HG03558 (cell line): ENCODE measurements around the gene TNXB.

ENCODE experiments used
- ATAC-seq: cut with Tn5 transposase; IDR thresholded peaks from one replicate; pipeline ENCODE4 v1.9.1; 2021; ENCODE audit warnings: moderate number of reproducible peaks; ENCODE audit not compliant: unreplicated experiment; ENCODE audit errors: extremely low read depth

TNXB gene

DNA sequence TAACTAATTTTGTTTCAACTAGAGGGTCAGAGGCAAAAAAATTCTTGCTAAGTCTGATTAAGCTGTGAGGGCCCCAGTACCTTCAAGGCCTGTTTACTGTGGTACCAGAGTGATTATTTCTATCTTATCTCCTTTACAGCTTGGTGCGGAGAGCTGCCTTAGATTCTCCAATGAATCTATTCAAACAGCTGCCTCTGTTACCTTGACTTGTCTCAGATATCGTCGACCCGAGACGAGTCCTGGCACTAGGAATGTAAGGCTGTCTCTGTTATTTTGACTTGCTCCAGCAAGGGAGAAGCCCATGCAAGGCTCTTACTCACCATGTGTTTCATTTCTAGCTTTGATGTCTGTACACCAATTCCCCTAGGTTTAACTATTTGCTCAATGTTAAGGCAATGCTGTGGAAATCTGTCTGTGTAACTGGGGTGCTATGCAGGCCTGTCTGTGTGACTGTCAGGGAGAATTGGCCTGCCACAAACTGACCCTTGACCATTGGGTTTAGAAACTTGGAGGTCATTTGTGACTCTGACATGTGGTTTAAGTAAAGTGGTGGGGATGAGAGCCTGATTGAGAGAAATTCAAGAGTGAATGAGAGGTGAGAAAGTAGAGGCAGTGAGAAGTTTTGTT lies 31.4 kb upstream of the TNXB start:
- no peak for ATAC-seq

DNA sequence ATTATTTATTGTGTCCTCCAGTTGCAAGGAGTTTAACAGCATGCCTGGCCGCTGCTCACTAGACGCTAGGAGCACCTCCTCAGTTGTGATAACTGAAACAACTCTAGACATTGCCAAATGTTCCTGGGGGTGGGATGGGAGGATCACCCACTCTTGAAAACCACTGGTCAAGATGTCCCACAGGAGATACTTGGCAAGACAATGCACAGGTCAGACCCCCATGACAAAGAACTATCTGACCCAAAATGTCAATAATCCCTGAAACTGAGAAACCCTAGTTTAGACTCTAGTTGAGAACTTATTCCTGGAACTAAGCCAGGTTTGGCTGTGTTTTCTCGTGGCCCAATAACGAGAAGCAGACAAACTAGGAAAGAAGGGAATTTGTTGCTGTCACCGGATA lies 30.5 kb upstream of the TNXB start:
- no peak for ATAC-seq

DNA sequence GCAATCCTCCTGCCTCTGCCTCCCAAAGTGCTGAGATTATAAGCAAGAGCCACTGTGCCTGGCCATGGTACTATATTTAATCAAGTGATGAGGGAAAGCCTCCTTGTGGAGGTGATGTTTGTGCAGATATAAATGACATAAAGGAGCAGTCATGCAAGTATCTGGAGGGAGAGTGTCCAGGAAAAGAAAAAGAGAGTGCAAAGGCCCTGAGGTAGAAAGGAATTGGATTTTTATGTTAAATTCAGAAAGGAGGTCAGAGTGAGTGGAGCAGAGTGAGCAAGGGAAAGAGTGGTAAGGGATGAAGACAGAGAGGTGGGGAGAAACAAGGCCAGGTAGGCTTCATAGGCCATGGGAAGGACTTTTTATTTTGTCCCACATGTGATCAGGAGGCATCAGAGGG lies 28.3 kb upstream of the TNXB start:
- no peak for ATAC-seq

DNA sequence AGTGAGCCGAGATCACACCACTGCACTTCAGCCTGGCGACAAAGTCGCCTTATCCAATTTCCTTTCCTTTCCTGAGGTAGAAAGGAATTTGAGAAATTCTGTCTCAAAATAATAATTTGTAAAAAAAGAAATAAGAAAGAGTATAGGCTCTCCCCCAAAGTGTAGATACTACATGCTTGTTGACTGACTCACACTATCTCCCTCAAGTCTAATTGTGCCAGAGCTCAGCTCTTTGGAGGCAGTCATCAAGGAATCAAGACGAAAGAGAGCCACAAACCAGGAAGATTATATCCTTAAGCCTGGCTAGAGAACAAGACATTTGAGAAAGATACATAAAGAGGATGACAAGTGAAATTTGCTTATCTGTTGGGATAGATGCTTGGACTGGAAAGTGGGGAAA lies 24.6 kb upstream of the TNXB start:
- no peak for ATAC-seq

DNA sequence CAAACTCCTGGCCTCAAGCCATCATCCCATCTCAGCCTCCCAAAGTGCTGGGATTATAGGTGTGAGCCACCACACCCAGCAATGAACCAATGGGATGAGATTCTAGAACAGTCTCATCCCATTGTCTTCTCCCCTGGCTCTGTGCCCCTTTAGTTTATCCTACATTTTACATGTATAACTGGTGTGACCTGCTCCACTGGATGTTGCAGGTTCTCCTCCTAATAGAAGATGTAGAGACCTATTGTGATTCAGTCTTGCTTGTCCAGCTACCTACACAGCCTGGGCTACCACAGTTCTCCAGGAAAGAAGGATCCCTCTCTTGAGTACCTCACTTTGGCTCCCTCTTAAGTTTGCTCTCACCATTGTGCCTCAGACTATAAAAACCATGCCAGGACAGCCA lies 23.0 kb upstream of the TNXB start:
- no peak for ATAC-seq

DNA sequence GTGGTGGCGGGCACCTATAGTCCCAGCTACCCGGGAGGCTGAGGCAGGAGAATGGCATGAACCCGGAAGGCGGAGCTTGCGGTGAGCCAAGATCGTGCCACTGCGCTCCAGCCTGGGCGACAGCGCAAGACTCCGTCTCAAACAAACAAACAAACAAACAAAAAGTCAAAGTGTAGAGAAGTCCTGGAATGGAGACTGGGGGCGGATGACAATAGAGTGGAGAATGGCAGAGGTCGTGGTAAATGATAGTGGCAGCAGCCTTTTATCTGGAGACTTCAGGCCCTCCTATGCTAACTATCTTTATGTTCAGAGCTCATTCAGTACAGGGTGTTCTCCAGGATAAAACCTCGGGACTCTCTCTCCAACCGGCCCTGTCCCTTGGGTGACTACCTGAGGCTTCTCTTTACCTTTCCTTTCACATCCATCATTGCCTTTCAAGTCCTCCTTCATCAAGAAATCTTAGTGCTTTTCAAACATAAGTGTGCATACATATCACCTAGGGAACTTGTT lies 22.4 kb upstream of the TNXB start:
- no peak for ATAC-seq

DNA sequence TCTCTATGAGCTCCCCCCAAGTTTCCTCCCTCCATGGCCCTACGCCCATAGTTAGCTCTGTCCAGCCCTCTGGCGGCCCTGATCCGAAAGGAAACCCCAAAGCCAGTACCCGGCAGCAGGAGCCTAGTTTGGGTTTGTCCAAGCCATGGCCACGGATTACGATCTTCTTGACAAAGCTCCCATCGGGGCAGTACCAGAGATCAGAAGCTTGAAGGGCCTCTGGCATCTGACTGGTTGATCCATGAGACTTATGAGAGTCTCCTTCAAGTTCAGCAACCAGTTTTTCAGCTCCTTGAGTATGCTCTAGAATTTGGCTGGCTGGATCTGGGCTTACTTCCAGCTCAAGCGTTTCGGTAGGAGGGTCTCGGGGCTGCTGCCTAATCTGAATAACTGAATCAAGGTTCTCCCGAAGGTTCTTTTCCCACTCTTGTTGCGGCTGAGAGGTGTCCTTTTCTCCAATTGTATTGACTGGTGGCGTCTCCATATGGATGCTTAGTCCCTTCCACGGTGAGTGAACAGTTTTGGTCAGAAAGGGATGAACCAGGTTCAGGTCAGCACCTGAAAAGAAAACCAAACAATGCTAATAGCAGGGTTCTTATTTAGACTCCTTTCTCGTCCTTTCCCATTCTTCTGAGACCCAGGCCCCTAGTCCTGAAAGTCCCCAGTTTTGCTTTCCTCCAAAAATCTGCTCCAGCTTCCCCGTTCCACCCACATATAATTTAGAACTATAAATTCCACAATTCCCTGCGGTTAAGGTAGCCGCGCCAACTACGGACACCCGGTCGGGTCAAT lies 20.4 kb upstream of the TNXB start:
- no peak for ATAC-seq

DNA sequence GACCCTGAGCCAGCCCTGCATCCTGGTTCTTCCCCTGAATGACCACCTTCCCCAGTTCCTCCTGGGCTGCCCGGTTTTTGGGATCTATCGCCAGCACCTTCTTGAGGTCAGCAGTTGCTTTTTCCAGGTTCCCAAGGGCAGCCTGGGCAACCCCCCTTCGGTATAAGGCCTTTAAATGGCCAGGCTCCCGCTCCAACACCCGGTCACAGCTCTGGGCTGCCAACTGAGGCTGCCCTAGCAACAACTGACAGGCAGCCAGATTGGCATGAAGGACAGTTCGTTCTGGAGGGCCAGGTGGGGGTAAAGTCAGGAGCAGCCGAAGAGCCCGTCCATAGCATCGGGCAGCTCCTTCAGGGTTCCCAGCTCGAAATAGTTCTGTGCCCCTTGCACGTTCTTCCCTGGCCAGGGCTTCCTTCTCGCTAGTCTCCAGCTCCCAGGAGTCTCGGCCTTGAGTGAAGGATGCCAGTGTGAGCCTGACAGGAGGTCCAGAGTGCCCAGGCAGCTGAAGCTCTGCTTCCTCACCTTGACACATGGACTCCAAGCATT lies 19.7 kb upstream of the TNXB start:
- ATAC-seq, result no peak

DNA sequence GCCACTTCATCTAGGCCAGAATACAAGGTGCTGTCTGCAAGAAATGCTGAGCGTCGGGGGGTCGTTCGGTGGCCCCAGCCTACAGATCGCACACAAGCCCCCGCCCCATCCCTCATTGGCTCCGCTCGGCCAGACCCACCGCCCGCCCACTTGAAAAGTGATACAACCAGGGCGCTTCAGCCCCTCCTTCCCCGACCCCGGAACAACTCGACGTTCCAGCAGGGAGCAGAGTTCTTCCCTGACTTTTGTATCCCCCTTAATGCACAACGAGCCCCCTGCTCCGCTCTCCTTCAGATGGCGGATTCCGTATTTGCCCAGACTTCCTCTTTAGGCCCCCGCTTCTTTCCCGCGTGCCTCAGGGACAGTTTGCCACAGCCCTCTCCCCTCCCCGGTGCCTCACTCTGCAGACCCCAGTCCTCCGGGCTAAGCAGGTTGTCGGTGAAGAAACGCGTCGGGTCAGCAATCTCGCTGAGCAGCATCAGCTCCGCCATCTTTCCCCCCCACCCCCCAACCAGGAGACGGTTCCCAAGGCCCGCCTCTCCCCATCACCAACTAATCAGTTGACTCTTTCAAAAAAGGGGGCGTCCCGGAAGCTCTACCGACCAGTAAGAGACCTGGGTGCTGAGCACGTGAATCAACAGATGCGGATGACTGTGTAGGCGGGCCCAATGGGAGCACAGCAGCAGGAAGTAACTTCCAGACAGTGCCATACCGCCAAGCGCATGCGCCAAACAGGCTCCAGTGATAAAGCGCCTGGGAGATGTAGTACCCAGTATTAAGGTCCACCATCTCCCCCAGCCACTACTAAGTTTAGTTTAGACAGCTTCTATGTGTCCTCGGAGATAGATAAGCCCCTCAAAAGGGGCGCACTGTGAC lies 18.8 kb upstream of the TNXB start, which contains the start of gene ATF6B:
TSS of gene ATF6B (minus strand) at position 530 of the 876 bp plus-strand sequence. CDS start at position 491, 39 bp downstream.
- ATAC-seq, result peak; percentile 70

DNA sequence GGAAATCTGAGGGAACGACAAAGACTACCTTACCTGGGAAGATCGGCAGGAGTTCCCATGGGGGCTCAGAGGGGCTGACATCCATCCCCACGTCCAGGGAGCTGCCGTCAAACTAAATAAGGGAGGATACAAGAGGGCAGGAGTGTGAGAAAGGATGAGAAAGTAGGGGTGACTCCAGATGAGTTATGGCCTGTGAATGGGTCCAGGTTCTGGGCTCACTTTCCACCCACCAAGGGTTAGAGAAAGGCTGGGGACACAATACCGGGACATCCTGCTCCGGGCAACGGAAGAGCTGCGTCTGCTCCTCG lies 18.2 kb upstream of the TNXB start:
- ATAC-seq, result no peak

DNA sequence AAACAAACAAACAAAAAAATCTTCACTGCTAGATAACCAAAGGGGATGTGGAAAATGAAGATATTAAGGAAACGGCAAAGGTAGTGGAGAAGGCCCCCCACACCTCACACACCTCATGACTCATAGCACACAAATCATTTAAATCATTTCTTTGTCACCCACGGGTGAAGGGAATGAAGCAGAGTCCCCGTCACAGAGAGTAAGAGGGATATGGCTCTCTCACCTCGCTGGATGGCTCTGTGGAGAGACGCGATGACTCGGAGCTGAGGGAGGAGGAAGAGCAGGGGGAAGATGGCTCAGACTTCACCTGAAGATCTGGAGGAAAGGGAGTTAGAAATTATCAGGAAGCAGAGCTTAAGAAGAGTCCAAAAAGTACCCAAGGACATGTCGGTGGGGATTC lies 17.7 kb upstream of the TNXB start:
- no peak for ATAC-seq

DNA sequence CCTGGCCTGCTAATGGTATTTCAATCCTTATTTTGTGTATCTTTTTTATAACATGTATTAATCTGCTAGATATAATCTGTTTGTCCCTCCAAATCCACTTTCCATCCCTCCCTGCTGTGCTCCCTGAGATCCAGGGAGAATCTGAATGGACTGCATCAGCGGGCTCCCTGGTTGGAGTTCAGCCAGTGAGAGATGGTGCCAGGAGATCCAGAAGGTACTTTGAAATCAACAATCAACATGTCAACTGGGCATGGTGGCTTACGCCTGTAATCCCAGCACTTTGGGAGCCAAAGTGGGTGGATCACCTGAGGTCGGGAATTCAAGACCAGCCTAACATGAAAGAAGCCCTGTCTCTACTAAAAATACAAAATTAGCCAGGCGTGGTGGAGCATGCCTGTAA lies 14.5 kb upstream of the TNXB start:
- no peak for ATAC-seq

DNA sequence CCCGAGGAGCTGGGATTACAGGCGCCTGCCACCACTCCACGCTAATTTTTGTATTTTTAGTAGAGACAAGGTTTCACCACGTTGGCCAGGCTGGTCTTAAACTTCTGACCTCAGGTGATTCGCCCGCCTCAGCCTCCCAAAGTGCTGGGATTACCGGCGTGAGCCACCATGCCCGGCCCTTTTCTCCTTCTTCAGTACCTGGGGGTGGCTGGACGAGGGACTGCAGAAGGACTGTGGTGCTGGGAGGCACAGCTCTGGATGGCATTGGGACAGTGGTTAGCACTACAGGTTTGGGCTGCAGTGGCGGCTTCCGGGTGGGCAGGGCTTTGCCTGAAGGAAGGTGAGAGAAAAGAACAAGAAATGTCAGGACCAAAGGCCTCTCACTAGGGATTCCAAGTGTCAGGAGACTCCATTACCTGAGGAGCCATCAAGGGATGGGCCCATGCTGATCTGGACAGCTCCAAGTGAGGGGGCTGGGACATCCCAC lies 11.5 kb upstream of the TNXB start:
- no peak for ATAC-seq

DNA sequence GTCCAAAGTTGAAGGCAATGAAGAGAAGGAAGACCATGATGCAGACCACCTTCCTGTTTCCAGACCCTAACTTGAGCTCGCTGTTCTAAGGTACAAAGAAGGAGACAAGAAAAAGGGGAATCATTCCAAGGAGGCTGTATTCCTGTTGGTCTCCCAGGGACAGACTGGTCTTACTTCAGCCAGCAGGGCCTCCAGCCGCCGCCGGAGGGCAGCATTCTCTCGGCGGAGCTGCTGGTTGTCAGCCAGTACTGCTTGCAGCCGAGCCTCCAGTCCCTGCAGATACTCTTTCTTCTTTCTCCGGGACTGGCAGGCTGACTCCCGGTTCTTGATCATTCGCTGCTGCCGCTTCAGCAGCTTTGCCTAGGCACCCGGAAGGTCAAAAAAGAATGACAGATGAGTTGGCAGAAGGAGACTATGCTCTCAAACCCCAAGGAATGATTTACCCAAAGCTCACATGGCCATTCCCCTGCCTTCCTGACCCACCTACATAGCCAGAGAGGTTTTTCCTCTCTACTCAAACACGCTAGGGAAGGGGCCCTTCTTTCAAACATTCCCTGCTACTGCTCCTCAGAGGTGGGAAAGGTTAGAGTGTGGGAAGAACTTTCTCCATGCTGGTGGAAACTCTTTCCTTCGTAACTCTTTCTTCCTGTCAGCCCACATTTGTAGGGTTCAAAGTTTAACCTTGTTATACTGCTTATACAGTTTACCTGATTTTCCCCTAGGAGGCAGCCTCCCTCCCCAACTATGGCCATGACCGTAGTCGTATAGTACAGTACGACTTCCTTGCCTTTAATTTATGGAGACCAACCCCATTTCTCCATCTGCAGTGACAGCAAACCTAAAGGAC lies 9.9 kb upstream of the TNXB start:
- ATAC-seq, result no peak

DNA sequence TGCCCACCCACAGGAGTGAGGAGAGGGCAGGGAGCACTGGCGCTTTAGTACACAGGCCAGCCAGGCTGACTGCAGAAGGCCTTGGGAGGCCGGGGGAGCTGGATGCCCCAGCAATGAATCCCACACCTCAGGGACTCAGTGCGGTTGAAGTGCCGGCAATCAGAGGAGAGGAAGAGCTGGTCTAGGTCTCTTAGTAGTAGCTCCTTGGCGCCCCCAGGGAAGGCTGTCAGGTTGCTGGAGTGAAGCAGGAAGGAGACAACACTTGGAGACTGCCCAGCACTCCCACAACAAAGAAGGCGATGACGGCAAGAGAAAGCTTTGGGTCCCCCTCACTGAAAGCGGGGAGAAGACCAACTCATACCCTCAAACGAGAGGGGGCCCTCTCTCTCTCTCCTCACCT lies 8.3 kb upstream of the TNXB start:
- no peak for ATAC-seq

DNA sequence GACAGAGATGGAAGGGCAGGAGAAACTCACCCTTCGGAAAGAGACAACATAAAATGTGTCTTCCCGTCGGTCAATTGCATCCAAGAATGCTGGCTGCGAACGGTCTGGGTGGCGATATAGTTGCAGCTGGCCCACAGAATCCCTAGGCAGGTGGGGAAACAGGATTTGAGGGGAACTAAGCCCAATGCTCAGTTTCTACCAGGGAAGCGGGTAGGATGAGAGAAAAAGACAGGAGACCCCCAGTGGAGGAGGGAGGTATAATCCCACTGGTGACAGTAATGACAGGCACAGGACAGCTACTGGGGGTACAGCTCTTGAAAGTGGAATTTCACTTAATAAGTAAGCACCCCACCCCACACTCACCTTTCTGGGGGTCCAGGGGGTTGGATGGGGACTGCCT lies 7.5 kb upstream of the TNXB start:
- ATAC-seq, result no peak

DNA sequence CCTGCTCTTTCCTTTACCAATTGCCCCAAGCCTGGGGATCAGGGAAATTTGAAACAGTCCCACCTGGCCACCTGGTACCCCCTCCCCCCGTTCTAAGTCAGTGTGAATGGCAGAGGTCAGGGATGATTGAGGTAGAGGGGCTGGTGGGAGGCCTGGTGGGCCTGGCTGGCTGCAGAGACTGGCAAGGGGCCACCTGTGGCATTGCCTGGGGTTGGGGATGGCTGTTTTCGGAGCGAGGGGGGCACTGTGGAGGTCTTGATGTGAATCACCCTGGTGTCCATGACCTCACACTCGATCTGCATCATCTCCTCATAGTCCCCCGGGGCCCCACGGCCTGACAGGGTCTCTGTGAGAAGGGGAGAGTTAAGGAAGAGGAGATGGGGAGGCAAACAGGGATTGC lies 6.5 kb upstream of the TNXB start:
- ATAC-seq, result no peak

DNA sequence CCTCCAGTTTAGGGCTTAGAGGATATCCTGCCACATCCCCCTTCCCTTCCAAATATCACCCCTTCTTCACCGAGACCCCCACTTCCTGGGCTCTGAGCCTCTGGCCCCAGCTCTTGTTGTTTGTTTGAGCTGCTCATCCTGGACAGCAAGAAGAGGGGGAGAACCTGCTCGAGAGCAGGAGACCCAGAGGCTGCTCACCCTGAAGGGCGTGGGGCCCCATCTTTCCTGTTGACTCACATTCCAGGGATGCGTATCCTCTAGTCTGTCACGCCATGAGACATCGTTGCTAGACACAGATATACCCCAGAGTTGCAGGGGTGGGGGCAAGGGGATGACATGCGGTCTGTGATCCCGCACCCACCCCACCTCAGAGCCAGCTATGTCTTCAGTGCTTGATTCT lies 5.7 kb upstream of the TNXB start:
- ATAC-seq, result no peak

DNA sequence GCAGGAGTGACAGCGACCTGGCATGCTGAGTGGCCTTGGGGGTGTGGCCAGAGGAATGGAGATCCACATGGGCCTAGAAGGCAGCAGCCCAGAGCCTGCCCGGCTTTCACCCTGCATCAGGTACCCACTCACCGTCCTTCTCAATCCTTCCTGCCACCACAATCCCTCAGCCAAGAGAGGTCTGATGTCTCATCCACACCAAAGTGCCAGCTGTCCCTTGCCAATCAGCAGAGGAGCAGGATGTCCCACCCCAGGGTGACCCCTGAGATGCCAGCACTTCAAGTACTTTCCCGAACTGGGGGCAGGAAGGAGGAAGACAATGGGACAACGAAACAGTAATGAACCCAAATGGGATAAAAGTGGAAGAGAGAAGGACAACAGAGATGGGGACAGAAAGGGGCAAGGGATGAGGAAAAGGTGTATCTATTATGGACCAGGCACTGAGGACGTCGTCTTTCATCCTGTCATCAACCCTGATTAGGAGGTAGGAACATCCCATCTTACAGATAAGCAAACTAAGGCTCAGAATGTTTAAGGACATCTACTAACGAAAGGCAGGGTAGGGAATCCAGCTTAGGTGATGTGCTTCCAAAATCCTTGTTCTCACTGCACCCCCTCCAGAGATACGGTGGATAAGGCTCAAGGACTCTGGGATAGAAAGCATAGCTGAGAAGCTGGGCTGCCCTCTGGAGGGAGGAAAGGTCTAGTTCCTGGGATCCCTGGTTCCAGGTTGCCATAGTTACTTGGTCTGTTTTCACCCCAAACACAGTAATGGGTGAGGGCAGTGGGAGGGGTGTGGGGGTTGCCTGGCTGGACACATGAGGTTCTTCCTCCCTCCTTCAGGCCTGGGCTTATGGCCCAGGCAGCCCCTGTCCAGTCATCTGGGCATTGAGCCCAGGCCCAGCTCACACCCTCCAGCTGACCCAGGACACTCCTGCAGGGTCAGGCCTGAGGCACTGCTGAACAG lies 4.5 kb upstream of the TNXB start:
- no peak for ATAC-seq
